ENCODE measurements around the gene MAZ. TPM values are rescaled to one million over a fixed set of nuclear protein-coding genes. Genes with fewer than 3 reads are reported as not detected.

Gene MAZ
- total and polyA plus RNA-seq, 2 of the 13 experiments (the other 11 are each of a cell fraction or from before 2014, with no cell fraction given), result 203 to 277 TPM

- TF ChIP-seq ZNF501 (CRISPR knock-in tag; IDR thresholded peaks at IDR 0.05) (peak; percentile 76; the same call in 1 of the 2 replicates), KDM5B (CRISPR knock-in tag; IDR thresholded peaks at IDR 0.05; ENCODE audit: borderline replicate concordance) (0 out of 2 replicates have a peak, but pooled peaks have one; percentile 21), PAXIP1 (CRISPR knock-in tag; conservative IDR thresholded peaks at IDR 0.05) (peak; percentile 62), SRSF1 (optimal IDR thresholded peaks at IDR 0.05; ENCODE audit: low read depth, low read length) (peak; percentile 78), ZZZ3 (CRISPR knock-in tag; IDR thresholded peaks at IDR 0.05; ENCODE audit: borderline replicate concordance) (no peak; the same call in 1 of the 2 replicates), TERF1 (CRISPR knock-in tag; IDR thresholded peaks at IDR 0.05) (no peak), CCDC6 (CRISPR knock-in tag; IDR thresholded peaks at IDR 0.05) (no peak), SP1 (IDR thresholded peaks at IDR 0.05) (no peak), SP1 (CRISPR knock-in tag; IDR thresholded peaks at IDR 0.05) (peak; percentile 74), GATA4 (IDR thresholded peaks at IDR 0.05; ENCODE audit: borderline replicate concordance, low read depth) (0 out of 2 replicates have a peak, but pooled peaks have one; percentile 56), BATF2 (CRISPR knock-in tag; IDR thresholded peaks at IDR 0.05) (no peak), ZNF414 (CRISPR knock-in tag; IDR thresholded peaks at IDR 0.05) (no peak), GTF3A (CRISPR knock-in tag; conservative IDR thresholded peaks at IDR 0.05) (no peak), ZNF224 (CRISPR knock-in tag; IDR thresholded peaks at IDR 0.05) (0 out of 2 replicates have a peak, but pooled peaks have one; percentile 3), SAP130 (CRISPR knock-in tag; IDR thresholded peaks at IDR 0.05; ENCODE audit: low read depth) (peak; percentile 74), CREM (IDR thresholded peaks at IDR 0.05) (peak; percentile 40; the same call in 1 of the 2 replicates), CREM (CRISPR knock-in tag; IDR thresholded peaks at IDR 0.05) (no peak), ZNF451 (CRISPR knock-in tag; IDR thresholded peaks at IDR 0.05) (no peak), GABPA (IDR thresholded peaks at IDR 0.05; ENCODE audit: low read depth, low read length) (no peak), GABPA (CRISPR knock-in tag; IDR thresholded peaks at IDR 0.05; ENCODE audit: low read depth) (peak; percentile 23; the same call in 1 of the 2 replicates), YEATS2 (CRISPR knock-in tag; IDR thresholded peaks at IDR 0.05; ENCODE audit: borderline replicate concordance) (no peak), ZNF30 (CRISPR knock-in tag; IDR thresholded peaks at IDR 0.05) (no peak), FOXJ3 (CRISPR knock-in tag; IDR thresholded peaks at IDR 0.05; ENCODE audit: borderline replicate concordance) (no peak), XBP1 (CRISPR knock-in tag; IDR thresholded peaks at IDR 0.05) (no peak)
These were observed 5.0 kb downstream of the MAZ start (continued) for GRCh38 chr16:29811170-29811895.

Data from HepG2 (cell line).